Omental fat pad (tissue), 4 donors: ENCODE results near the gene TMEM115. TPM values are rescaled to one million over a fixed set of nuclear protein-coding genes. Genes with fewer than 3 reads are reported as not detected.
"Not testable (repeated sequence)": the region's sequence is repeated elsewhere in the genome, so short reads cannot be mapped to it uniquely, and the experiment has no call there.

ENCODE experiments used
- ATAC-seq: fragments of 150-250 bp; one replicate; pipeline ENCODE4 v1.9.1; 2016; ENCODE audit warnings: mild to moderate bottlenecking, moderate library complexity; ENCODE audit not compliant: low FRiP score
- DNase-seq: peaks from one replicate; pipeline ENCODE4 v3.0.0-alpha.2; 2019; ENCODE audit warnings: low spot score
- CTCF ChIP-seq, 3 donors: fragments of 450-650 bp; IDR thresholded peaks; one replicate each; pipeline ENCODE4 v1.5.1; 2016 to 2017; ENCODE audit warnings: antibody characterized with exemption in 3 of 3, mild to moderate bottlenecking in 3 of 3, moderate library complexity in 2 of 3
- total RNA-seq, 4 donors: library from RNA; depleted of rRNA; stranded (reverse); fragments of >200 nt; gene quantifications; one replicate each; pipeline ENCODE4 v1.1.0, GENCODE V29; 2016

TMEM115 gene
- total RNA-seq, 4 donors from 2014 or later, result 41.5 to 70.6 (median 52.1) TPM

- DNase-seq (no peak), ATAC-seq (no peak)
- TF ChIP-seq CTCF (IDR thresholded peaks at IDR 0.05), result no peak
These were observed 41.2 kb downstream of the TMEM115 start for GRCh38 chr3:50318163-50318562.

GRCh38 chr3:50317300-50317699, 42.0 kb downstream of the TMEM115 start:
- TF ChIP-seq CTCF (IDR thresholded peaks at IDR 0.05), result no peak
- ATAC-seq, result no peak
- no peak for DNase-seq

GRCh38 chr3:50316657-50317242, 42.6 kb downstream of the TMEM115 start:
- TF ChIP-seq CTCF (IDR thresholded peaks at IDR 0.05), result no peak
- DNase-seq (no peak), ATAC-seq (peak; percentile 70)

- DNase-seq, result no peak
- TF ChIP-seq CTCF (IDR thresholded peaks at IDR 0.05), result no peak
- ATAC-seq, result no peak
These were observed 44.5 kb downstream of the TMEM115 start for GRCh38 chr3:50314816-50315215.

- ATAC-seq (no peak), DNase-seq (no peak)
- no peak for TF ChIP-seq CTCF (IDR thresholded peaks at IDR 0.05)
These were observed 45.0 kb downstream of the TMEM115 start for GRCh38 chr3:50314342-50314741.

GRCh38 chr3:50312041-50312440, 47.3 kb downstream of the TMEM115 start:
- not testable (repeated sequence) for DNase-seq, ATAC-seq

Other genes with a start within 250 kb of the TMEM115 start
- 10 to 100 TPM; 18.3 to 46.2 (median 33.8) TPM for gene SEMA3F, start 204.2 kb downstream of the TMEM115 start, total RNA-seq
- gene GNAT1, start 167.9 kb downstream of the TMEM115 start, total RNA-seq, result 1 to 10 TPM in 1 of 4 donors, not detected in 3; 1.3 TPM
- gene SLC38A3, start 154.2 kb downstream of the TMEM115 start, total RNA-seq, result 1 to 10 TPM in 1 of 4 donors, under 1 TPM in 2, not detected in 1; 0.56 to 1.5 (median 0.84) TPM
- gene GNAI2, start 123.3 kb downstream of the TMEM115 start, total RNA-seq, result 100 to 1,000 TPM; 157 to 305 (median 241) TPM
- gene SEMA3B, start 90.4 kb downstream of the TMEM115 start, total RNA-seq, result 10 to 100 TPM; 14.2 to 94.1 (median 45.4) TPM
- not detected for gene LSMEM2, start 80.4 kb downstream of the TMEM115 start, total RNA-seq
- gene IFRD2, start 67.1 kb downstream of the TMEM115 start, total RNA-seq, result 100 to 1,000 TPM in 1 of 4 donors, 10 to 100 TPM in 3; 40.0 to 178 (median 72.2) TPM
- gene HYAL3, start 60.1 kb downstream of the TMEM115 start, total RNA-seq, result 1 to 10 TPM; 1.9 to 6.2 (median 4.0) TPM
- gene NAA80, start 60.1 kb downstream of the TMEM115 start, total RNA-seq, result 1 to 10 TPM; 3.4 to 8.4 (median 5.3) TPM
- 10 to 100 TPM in 3 of 4 donors, 1 to 10 TPM in 1; 6.8 to 32.3 (median 14.6) TPM for gene HYAL1, start 55.9 kb downstream of the TMEM115 start, total RNA-seq
- gene HYAL2, start 36.8 kb downstream of the TMEM115 start, total RNA-seq, result 100 to 1,000 TPM; 106 to 348 (median 175) TPM
- 10 to 100 TPM; 13.7 to 28.8 (median 22.8) TPM for gene TUSC2, start 31.3 kb downstream of the TMEM115 start, total RNA-seq
- gene RASSF1, start 18.7 kb downstream of the TMEM115 start, total RNA-seq, result 10 to 100 TPM; 42.1 to 82.0 (median 53.3) TPM
- 1 to 10 TPM in 1 of 4 donors, under 1 TPM in 3; 0.28 to 2.1 (median 0.64) TPM for gene ZMYND10, start 13.8 kb downstream of the TMEM115 start, total RNA-seq
- 10 to 100 TPM in 3 of 4 donors, 1 to 10 TPM in 1; 9.5 to 22.7 (median 13.9) TPM for gene NPRL2, start 8.7 kb downstream of the TMEM115 start, total RNA-seq
- 10 to 100 TPM; 26.4 to 33.7 (median 30.2) TPM for gene CYB561D2, start 8.7 kb downstream of the TMEM115 start, total RNA-seq
- gene CACNA2D2, start 144.1 kb upstream of the TMEM115 start, total RNA-seq, result 1 to 10 TPM in 1 of 4 donors, under 1 TPM in 3; 0.19 to 3.6 (median 0.94) TPM
- 10 to 100 TPM in 1 of 4 donors, 1 to 10 TPM in 3; 4.4 to 11.1 (median 9.2) TPM for gene C3orf18, start 208.2 kb upstream of the TMEM115 start, total RNA-seq
- gene HEMK1, start 210.0 kb upstream of the TMEM115 start, total RNA-seq, result 1 to 10 TPM; 4.8 to 8.3 (median 6.7) TPM